ENCODE data around the gene LMTK3.

Gene LMTK3

GRCh38 chr19:48551437-48552302 is 40.0 kb upstream of the LMTK3 start, which contains the start of gene SULT2B1:
SULT2B1 (plus strand) TSS chr19:48552172; CDS start chr19:48552253, 81 bp downstream.
- ATAC-seq (ENCODE audit: insufficient read depth, low read depth), result no peak
- DNase-seq, result no peak
- Histone ChIP-seq H3K79me2 (ENCODE audit: insufficient read depth, low read length) (no peaks in the 10 kb centered on the region), H4K20me1 (ENCODE audit: insufficient read depth, low read length) (no peaks in the 10 kb centered on the region), H3K9ac (ENCODE audit: low read depth, low read length) (no peak within 1 kb of the TSS), H3K4me1 (ENCODE audit: insufficient read depth, low read length) (no peaks in the 10 kb centered on the region), H3K27me3 (ENCODE audit: insufficient read depth, low read length, poor library complexity) (no peaks in the 10 kb centered on the region), H3K36me3 (ENCODE audit: insufficient read depth, low read length) (no peaks in the 10 kb centered on the region), H3K27ac (ENCODE audit: low read length) (no peak within 1 kb of the TSS), H3K9me3 (ENCODE audit: insufficient read depth, low read length, severe bottlenecking) (no peaks in the 10 kb centered on the region), H3K4me2 (ENCODE audit: insufficient read depth, low read length) (no peak within 1 kb of the TSS), H3K4me3 (ENCODE audit: low read depth in 1 of 2, low read length in 2 of 2) (no peak within 1 kb of the TSS), H2AFZ (ENCODE audit: low read depth, low read length) (no peak within 1 kb of the TSS)
- TF ChIP-seq EZH2 (IDR thresholded peaks at IDR 0.05; ENCODE audit: borderline replicate concordance, low read depth, low read length, severe bottlenecking), result no peak
- no peak for TF ChIP-seq CTCF (IDR thresholded peaks at IDR 0.05; ENCODE audit: borderline replicate concordance, extremely low read depth, low read length, poor library complexity, severe bottlenecking)

DNA sequence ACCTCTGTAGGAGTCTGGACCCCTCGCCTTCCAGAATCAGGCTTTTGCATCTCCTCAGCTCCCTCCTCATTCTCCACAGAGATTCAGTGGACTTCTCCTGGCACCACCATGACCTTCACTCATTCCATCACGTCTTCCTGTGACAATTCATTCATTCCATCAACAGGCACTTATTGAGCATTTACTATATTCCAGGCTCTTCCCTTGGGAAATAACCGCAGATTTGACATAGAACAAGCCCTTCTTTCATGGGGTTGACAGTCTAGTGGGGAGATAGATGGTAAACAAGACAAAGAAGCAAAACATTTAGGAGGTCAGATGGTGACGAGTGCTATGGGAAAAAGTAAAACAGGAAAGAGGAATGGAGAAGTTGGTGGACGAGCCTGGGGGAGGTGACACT is 37.7 kb upstream of the LMTK3 start:
- Histone ChIP-seq H3K79me2 (ENCODE audit: insufficient read depth, low read length) (no peaks in the 10 kb centered on the region), H2AFZ (ENCODE audit: low read depth, low read length) (no peak overlapping the region), H3K4me3 (ENCODE audit: low read depth in 1 of 2, low read length in 2 of 2) (no peak overlapping the region), H3K27ac (ENCODE audit: low read length) (no peak overlapping the region), H3K9me3 (ENCODE audit: insufficient read depth, low read length, severe bottlenecking) (no peaks in the 10 kb centered on the region), H3K36me3 (ENCODE audit: insufficient read depth, low read length) (no peaks in the 10 kb centered on the region), H3K27me3 (ENCODE audit: insufficient read depth, low read length, poor library complexity) (no peaks in the 10 kb centered on the region), H3K4me1 (ENCODE audit: insufficient read depth, low read length) (no peaks in the 10 kb centered on the region), H4K20me1 (ENCODE audit: insufficient read depth, low read length) (no peaks in the 10 kb centered on the region), H3K4me2 (ENCODE audit: insufficient read depth, low read length) (no peak overlapping the region), H3K9ac (ENCODE audit: low read depth, low read length) (no peak overlapping the region)
- DNase-seq (no peak), ATAC-seq (ENCODE audit: insufficient read depth, low read depth) (no peak)
- TF ChIP-seq CTCF (IDR thresholded peaks at IDR 0.05; ENCODE audit: borderline replicate concordance, extremely low read depth, low read length, poor library complexity, severe bottlenecking), result no peak
- TF ChIP-seq EZH2 (IDR thresholded peaks at IDR 0.05; ENCODE audit: borderline replicate concordance, low read depth, low read length, severe bottlenecking), result no peak

GRCh38 chr19:48548253-48548911 is 36.7 kb upstream of the LMTK3 start:
- Histone ChIP-seq H3K36me3 (ENCODE audit: insufficient read depth, low read length) (no peaks in the 10 kb centered on the region), H3K27me3 (ENCODE audit: insufficient read depth, low read length, poor library complexity) (no peaks in the 10 kb centered on the region), H3K4me1 (ENCODE audit: insufficient read depth, low read length) (no peaks in the 10 kb centered on the region), H3K9me3 (ENCODE audit: insufficient read depth, low read length, severe bottlenecking) (no peaks in the 10 kb centered on the region), H3K27ac (ENCODE audit: low read length) (no peak overlapping the region), H3K4me2 (ENCODE audit: insufficient read depth, low read length) (no peak overlapping the region), H3K9ac (ENCODE audit: low read depth, low read length) (no peak overlapping the region), H2AFZ (ENCODE audit: low read depth, low read length) (no peak overlapping the region), H3K79me2 (ENCODE audit: insufficient read depth, low read length) (no peaks in the 10 kb centered on the region), H4K20me1 (ENCODE audit: insufficient read depth, low read length) (no peaks in the 10 kb centered on the region), H3K4me3 (ENCODE audit: low read depth in 1 of 2, low read length in 2 of 2) (no peak overlapping the region)
- DNase-seq, result no peak
- TF ChIP-seq CTCF (IDR thresholded peaks at IDR 0.05; ENCODE audit: borderline replicate concordance, extremely low read depth, low read length, poor library complexity, severe bottlenecking) (no peak), EZH2 (IDR thresholded peaks at IDR 0.05; ENCODE audit: borderline replicate concordance, low read depth, low read length, severe bottlenecking) (no peak)
- no peak for ATAC-seq (ENCODE audit: insufficient read depth, low read depth)

Data from DND-41 (cell line).